Peyer's patch (tissue), 4 donors: Measurements from ENCODE around the gene PGAP1.

Experiments
- POLR2A ChIP-seq, 2 donors: fragments of 450-650 bp; IDR thresholded peaks; one replicate each; pipeline ENCODE4 v1.5.1; 2017; ENCODE audit warnings: antibody characterized with exemption in 2 of 2, mild to moderate bottlenecking in 2 of 2, moderate library complexity in 2 of 2
- TF ChIP-seq, protein P1 (sequence below), 6 experiments: fragments of 450-650 bp in 4 of 6; fragments of 200-600 bp in 2 of 6; sonication (generic) in 1 of 6; IDR thresholded peaks; one replicate each; pipeline ENCODE4 v1.5.1; 2017 to 2019; ENCODE audit warnings: antibody characterized with exemption in 6 of 6, mild to moderate bottlenecking in 3 of 6, moderate library complexity in 1 of 6

DNA sequence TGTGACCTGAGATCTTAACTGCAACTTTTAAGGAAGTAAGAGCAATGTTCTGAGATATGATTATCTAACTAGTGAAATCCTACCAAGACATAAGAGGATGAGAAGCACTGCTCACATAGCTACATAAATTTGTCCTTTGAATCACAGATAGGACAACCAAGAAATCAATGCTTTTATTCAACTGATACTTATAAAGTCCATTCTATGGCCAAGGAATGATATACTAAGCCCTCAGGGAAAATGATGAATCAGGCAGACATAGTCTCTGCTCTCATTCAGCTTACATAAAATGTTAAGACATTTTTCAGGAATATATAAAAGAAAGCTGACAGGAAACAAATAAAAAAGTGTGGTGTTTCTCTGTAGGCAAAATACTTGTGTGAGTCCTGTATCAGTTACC lies 39.1 kb downstream of the PGAP1 start:
- TF ChIP-seq, protein P1, sequence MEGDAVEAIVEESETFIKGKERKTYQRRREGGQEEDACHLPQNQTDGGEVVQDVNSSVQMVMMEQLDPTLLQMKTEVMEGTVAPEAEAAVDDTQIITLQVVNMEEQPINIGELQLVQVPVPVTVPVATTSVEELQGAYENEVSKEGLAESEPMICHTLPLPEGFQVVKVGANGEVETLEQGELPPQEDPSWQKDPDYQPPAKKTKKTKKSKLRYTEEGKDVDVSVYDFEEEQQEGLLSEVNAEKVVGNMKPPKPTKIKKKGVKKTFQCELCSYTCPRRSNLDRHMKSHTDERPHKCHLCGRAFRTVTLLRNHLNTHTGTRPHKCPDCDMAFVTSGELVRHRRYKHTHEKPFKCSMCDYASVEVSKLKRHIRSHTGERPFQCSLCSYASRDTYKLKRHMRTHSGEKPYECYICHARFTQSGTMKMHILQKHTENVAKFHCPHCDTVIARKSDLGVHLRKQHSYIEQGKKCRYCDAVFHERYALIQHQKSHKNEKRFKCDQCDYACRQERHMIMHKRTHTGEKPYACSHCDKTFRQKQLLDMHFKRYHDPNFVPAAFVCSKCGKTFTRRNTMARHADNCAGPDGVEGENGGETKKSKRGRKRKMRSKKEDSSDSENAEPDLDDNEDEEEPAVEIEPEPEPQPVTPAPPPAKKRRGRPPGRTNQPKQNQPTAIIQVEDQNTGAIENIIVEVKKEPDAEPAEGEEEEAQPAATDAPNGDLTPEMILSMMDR (IDR thresholded peaks at IDR 0.05) = no peak
- TF ChIP-seq POLR2A (IDR thresholded peaks at IDR 0.05) = no peak
